ENCODE data around the gene MRPS25. TPM values are rescaled to one million over a fixed set of nuclear protein-coding genes. Genes with fewer than 3 reads are reported as not detected.

MRPS25 gene
- total RNA-seq, 1 experiment from 2014 or later: 45.2 TPM

GRCh38 chr3:15045667-15046066 lies 19.4 kb downstream of the MRPS25 start:
- Histone ChIP-seq H3K4me1 (ENCODE audit: control insufficient read depth, insufficient read depth, low read length) (no peaks in the 10 kb centered on the region), H3K27me3 (ENCODE audit: control insufficient read depth, insufficient read depth, low read length) (no peaks in the 10 kb centered on the region), H3K9me3 (ENCODE audit: control insufficient read depth, insufficient read depth, low read depth, low read length) (no peaks in the 10 kb centered on the region), H3K27ac (ENCODE audit: low read length) (no peak overlapping the region), H3K36me3 (ENCODE audit: control insufficient read depth, insufficient read depth, low read length) (peaks cover 27% of the 10 kb centered on the region), H3K4me3 (ENCODE audit: low read depth in 2 of 2, low read length in 2 of 2) (no peak overlapping the region)
- no TSS peak for BruUV-seq (replicated peaks)
- in situ Hi-C loops (cut with HindIII; ENCODE audit: low pct_unique_long_range_greater_than_20kb, low sequenced_read_pairs) (no loop called here), intact Hi-C loops (cut with micrococcal nuclease; ENCODE audit: unreplicated experiment) (no loop called here)
- no peak for ATAC-seq
- CTCF ChIA-PET: no interaction called here
- no peak for DNase-seq (ENCODE audit: low read depth, low spot score)
- TF ChIP-seq REST (IDR thresholded peaks at IDR 0.05; ENCODE audit: insufficient read depth in 1 of 2, low read depth in 2 of 2, low read length in 1 of 2): no peak
- TF ChIP-seq SIN3A (IDR thresholded peaks at IDR 0.05; ENCODE audit: borderline replicate concordance, insufficient read depth, low read depth, low read length): no peak
- no peak for TF ChIP-seq TCF7L2 (IDR thresholded peaks at IDR 0.05; ENCODE audit: low read depth, low read length)
- TF ChIP-seq POLR2AphosphoS5 (IDR thresholded peaks at IDR 0.05; ENCODE audit: low read depth, low read length): no peak
- TF ChIP-seq CTCF (IDR thresholded peaks at IDR 0.05): no peak
- POLR2A ChIA-PET: no interaction called here

- no peaks in the 10 kb centered on the region for H3K4me1 ChIP-seq (ENCODE audit: control insufficient read depth, insufficient read depth, low read length)
- no peak for TF ChIP-seq REST (IDR thresholded peaks at IDR 0.05; ENCODE audit: insufficient read depth in 1 of 2, low read depth in 2 of 2, low read length in 1 of 2)
- no peak for TF ChIP-seq POLR2AphosphoS5 (IDR thresholded peaks at IDR 0.05; ENCODE audit: low read depth, low read length)
- no peak for TF ChIP-seq TCF7L2 (IDR thresholded peaks at IDR 0.05; ENCODE audit: low read depth, low read length)
- TF ChIP-seq CTCF (IDR thresholded peaks at IDR 0.05): no peak
- no peak for TF ChIP-seq SIN3A (IDR thresholded peaks at IDR 0.05; ENCODE audit: borderline replicate concordance, insufficient read depth, low read depth, low read length)
- ATAC-seq (no peak), DNase-seq (ENCODE audit: low read depth, low spot score) (no peak)
- in situ Hi-C loops (cut with HindIII; ENCODE audit: low pct_unique_long_range_greater_than_20kb, low sequenced_read_pairs): no loop called here
- CTCF ChIA-PET: no interaction called here
- no peak overlapping the region for H3K27ac ChIP-seq (ENCODE audit: low read length)
- no TSS peak for BruUV-seq (replicated peaks)
- no peaks in the 10 kb centered on the region for H3K9me3 ChIP-seq (ENCODE audit: control insufficient read depth, insufficient read depth, low read depth, low read length)
- no peak overlapping the region for H3K4me3 ChIP-seq (ENCODE audit: low read depth in 2 of 2, low read length in 2 of 2)
- POLR2A ChIA-PET: interaction anchor here (0.5 kb wide), 1 partner anchor 88 kb away, joined by 5 read pairs; no protein-coding TSS in a partner anchor
- H3K27me3 ChIP-seq (ENCODE audit: control insufficient read depth, insufficient read depth, low read length): no peaks in the 10 kb centered on the region
- peaks cover 25% of the 10 kb centered on the region for H3K36me3 ChIP-seq (ENCODE audit: control insufficient read depth, insufficient read depth, low read length)
- intact Hi-C loops (cut with micrococcal nuclease; ENCODE audit: unreplicated experiment): no loop called here
These were observed 20.8 kb downstream of the MRPS25 start for GRCh38 chr3:15044326-15044725.
